Stimulated activated CD8-positive, alpha-beta memory T cell treated with anti-CD3 and anti-CD28 coated beads, Interleukin-7, amount 100 ng/mL, for 24 hours (primary cell): ENCODE results near the gene ATG4B.
"Not testable (repeated sequence)": the region's sequence is repeated elsewhere in the genome, so short reads cannot be mapped to it uniquely, and the experiment has no call there.

ENCODE experiments used
- DNase-seq: peaks from one replicate; pipeline ENCODE4 v3.0.0-alpha.2; 2020; ENCODE audit warnings: low read depth

The ATG4B gene

DNA sequence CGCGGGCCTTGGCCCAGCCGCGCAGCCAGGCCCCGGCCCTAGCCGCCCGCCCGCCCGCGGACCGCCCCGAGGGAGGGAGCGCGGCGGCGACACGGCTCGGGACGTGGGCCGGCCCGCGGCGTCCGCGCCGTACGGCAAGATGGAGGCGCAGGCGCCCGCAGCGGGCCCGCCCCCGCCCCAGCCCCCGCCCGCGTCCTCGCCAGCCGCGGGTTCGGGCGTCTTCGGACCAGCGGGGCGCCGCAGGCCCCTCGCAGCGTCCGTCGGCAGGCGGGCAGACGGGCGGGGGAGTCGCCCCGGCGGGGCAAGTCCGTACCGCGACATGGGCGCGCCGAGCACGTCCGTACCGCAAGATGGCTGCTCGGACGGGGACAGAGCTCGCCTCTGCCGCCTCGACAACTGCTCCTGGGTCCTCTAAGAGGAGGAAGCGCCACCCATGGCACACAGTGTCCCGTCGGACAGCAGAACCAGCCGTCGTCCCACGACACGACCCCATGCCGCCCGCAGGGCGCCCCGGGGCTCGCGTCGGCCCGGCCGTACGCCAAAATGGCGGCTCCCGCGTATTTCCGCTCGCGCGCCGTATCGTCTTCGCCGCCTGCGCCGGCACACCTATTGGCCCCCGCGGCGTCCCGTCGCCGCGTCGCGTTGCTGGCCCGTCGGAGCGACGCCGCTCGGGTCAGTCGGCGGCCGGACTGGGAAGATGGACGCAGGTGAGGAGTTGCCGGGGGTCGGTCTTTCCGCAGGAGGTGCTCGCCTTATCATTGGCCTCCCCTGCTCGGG, at the start of gene ATG4B, which contains the start of gene THAP4:
Gene ATG4B (plus strand): TSS at position 676 of the 777 bp plus-strand sequence. CDS start 22 bp downstream, at position 698.
Gene THAP4 (minus strand): TSS at position 141 of the 777 bp plus-strand sequence. CDS start 141 bp downstream, outside the sequence.
- DNase-seq, result peak; percentile 46

DNA sequence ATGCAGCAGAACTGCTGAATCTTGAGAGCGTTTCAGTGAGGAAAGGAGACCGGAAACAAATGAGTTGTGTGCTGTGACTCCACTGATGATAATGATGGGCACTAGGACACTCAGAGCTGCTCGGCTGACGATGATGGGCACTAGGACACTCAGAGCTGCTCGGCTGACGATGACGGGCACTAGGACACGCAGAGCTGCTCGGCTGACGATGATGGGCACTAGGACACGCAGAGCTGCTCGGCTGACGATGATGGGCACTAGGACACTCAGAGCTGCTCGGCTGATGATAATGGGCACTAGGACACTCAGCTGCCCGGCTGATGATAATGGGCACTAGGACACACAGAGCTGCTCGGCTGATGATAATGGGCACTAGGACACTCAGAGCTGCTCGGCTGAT, 47.6 kb upstream of the ATG4B start:
- not testable (repeated sequence) for DNase-seq

DNA sequence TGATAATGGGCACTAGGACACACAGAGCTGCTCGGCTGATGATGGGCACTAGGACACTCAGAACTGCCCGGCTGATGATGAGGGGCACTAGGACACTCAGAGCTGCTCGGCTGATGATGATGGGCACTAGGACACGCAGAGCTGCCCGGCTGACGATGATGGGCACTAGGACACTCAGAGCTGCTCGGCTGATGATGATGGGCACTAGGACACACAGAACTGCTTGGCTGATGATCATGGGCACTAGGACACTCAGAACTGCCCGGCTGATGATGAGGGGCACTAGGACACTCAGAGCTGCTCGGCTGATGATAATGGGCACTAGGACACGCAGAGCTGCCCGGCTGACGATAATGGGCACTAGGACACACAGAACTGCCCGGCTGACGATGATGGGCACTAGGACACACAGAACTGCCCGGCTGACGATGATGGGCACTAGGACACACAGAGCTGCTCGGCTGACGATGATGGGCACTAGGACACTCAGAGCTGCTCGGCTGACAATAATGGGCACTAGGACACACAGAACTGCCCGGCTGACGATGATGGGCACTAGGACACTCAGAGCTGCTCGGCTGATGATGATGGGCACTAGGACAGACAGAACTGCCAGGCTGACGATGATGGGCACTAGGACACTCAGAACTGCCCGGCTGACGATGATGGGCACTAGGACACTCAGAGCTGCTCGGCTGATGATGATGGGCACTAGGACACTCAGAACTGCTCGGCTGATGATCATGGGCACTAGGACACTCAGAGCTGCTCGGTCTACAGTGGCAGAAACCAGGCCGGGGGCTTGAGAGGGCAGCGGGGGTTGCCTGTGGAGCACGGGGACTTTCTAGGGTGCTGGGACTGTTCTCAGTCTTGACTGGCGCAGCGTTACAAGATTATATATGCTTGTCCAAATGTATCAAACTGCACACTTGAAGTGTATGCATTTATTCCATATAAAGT, 46.7 kb upstream of the ATG4B start:
- DNase-seq, result not testable (repeated sequence)

DNA sequence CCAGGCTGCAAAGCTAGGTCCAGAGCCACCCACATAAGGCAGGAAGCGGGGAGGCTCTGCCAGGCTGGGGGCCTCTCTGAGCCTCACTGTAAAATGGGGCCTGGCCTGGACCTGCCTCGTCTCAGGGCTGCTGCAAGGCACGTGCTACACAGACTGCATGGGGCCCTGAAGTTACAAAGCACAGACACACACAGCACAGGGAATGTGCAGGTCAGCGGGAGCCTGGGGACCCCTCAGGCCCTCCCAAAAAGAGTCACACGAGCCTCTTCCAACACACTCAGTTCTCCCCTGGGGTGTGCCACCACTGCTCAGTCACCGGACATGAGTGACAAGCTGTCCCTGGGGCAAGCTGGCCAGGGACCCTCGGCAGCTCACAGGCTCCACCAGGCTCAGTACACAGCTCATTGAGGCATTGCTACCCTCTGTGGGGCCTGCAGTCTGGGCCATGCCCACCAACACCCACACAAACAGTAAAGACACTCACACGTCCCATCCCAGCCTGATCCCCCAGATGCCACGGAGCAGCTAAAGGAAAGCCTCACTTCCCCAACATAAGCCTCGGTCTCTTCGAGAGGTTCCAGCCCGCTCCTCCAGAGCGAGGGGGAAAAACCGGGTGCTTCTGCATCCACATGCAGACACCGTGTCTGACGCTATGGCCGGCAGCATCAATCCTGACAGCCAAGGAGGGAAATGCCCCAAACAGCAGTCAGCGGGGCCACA, 45.2 kb upstream of the ATG4B start:
- DNase-seq, result no peak

DNA sequence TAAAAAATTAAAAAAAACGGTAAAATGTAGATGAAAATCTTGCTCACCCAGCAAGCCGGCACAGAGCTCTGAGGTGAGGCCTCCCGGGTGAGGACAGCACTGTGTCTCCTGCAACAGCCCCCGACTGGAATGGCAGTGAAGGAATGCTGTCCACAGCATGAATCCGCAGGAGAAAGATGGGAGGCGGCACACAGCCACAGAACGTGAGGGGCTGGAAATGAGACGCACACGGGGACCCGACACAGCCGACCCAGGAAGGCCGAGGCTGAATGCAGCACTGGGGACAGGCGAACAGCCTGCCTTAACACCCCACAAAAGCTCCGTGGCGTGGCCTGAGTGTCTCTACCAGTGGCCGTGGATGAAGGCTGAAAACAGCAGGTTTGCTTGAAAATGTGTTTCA, 44.2 kb upstream of the ATG4B start:
- DNase-seq, result no peak

DNA sequence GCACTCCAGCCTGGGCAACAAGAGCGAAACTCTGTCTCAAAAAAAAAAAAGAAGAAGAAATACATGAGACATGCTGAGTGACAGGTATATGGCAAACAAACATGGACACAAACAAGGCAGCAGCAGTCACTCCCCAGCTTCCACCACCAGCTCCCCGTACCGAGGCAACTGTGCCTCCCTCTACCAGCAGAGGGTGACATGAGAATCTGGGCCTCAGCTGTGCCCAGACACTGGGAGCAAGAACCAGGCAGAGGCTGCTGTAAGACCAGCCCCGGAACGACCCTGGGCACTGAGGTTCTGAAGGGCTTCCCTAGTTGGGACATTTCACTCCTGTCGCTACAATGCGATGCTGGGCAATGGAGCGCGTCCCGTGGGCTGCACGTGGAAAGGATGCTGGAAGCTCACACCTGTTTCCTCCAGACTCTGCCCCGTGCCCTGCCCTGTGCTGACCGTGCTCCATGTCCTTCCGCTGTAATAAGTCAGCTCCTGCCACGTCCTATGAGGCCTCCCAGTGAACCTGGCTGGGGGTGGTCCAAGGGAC, 41.8 kb upstream of the ATG4B start:
- no peak for DNase-seq

DNA sequence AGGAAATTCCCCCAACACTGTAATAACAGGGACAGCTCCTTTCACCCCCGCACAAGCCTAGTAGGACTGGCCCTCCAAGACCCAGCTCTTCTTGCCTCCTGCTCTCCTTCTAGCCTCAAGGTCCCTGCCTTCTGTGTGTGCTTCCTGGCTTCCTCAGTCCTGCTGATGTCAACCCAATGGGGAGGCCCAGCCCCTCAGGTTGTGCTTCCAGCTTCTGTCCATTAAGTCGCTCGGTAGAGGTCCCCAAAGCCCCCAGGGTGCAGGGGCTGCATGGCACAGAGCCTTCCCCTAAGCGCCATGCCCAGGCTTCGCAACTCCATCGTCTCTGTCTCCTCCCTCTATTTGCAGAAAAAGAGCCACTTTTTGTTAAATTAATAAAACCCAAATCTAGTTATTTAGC, 39.9 kb upstream of the ATG4B start:
- DNase-seq, result no peak

DNA sequence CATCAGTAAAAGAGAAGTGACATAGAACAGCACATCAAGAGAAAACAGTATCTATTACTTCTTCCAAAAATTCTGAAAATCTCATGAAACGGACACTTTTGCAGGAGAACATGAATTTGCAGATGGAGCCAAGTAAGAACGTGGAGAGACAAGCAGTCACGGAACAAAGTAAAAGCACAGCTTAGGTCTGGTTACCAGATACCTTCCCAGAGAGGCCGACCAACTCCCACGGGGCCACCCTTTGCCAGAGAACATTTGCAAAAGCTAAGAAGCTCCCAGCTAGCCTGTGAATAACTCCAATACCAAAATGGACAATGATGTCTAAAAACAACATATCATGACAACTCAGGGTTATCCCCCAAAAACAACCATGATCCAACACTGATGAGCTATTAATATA, 39.4 kb upstream of the ATG4B start:
- DNase-seq, result no peak

DNA sequence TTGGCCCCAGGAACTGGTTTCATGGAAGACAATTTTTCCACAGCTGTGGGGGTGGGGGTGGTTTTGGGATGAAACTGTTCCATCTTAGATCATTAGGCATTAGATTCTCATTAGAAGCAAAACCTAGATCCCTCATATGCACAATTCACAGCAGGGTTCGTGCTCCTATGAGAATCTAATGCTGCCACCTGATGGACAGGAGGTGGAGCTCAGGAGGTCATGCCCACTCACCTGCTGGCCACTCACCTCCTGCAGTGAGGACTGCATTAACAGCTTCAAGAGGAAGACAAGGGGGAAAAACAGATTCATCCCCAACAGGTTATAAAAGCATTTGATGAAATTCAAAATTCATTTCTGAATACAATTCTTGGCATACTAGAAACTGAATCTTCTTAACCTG, 39.0 kb upstream of the ATG4B start:
- DNase-seq, result no peak

DNA sequence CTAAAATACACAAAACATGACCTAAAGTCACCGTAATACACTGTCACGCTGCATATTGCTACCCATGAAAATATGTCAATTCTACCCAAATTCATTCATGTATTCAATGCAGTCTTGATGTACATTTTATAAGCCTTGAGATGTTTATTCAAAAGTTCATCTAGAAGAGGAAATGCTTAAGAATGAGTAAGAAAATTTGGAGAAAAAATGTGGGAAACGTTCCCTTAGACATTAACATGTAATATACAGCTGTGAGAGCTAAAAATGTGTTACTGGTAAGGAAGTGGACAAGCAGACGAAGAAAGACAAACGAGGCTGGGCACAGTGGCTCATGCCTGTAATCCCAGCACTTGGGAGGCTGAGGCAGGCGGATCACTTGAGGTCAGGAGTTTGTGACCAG, 37.9 kb upstream of the ATG4B start:
- no peak for DNase-seq

DNA sequence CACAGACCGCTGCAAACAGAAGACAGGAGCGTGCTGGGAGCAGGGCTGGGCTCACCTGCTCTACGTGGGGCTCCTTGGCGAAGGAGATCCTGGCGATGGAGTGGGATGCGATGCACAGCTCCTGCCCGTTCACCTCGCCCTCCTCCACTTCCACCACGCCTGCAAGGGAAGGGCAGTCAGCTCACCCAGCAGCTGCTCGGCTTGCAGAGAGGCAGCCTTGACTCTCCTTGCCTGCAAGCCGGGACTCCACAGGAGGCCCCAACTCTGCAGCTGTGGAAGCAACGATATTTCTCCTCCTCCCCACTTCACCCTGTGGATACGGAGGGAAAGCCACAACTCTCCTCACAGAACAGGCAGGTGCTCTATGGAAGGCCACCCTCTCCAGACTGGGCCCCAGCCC, 35.7 kb upstream of the ATG4B start:
- no peak for DNase-seq

DNA sequence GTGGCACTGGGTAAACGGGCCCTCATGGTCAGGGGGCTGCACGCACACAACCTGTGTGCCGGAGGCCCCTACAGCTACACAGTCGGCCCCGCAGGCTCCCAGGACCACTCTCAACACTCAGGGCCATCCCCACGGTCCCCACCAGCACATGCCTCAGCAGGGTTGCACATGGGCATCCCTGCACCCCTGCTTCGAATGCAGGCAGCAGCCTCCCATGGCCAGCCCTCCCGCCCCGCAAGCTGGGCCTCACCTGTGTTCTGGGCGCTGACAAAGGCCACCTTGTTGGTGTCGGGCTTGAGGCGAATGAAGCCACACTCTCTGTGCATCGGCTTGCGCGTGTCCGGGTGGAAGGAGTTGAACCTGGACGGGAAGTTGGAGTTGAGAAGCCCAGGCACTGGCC, 34.8 kb upstream of the ATG4B start:
- no peak for DNase-seq

DNA sequence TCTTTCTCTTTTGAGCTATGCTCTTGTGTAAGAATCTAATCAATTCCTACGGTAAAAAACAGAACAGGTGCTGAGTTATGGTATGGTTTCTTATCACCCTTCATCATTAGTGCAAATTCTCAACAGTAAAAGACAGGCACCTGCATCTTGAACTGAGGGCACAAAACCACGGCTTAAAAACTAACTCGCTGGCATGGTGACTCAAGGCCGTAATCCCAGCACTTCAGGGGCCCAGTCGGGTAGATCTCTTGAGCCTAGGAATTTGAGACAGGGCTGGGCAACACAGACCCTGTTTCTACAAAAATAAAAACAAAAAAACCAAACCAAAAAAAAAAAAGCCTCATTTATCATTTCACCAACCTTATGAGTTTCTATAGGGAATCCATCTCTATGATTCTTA, 33.8 kb upstream of the ATG4B start:
- no peak for DNase-seq

DNA sequence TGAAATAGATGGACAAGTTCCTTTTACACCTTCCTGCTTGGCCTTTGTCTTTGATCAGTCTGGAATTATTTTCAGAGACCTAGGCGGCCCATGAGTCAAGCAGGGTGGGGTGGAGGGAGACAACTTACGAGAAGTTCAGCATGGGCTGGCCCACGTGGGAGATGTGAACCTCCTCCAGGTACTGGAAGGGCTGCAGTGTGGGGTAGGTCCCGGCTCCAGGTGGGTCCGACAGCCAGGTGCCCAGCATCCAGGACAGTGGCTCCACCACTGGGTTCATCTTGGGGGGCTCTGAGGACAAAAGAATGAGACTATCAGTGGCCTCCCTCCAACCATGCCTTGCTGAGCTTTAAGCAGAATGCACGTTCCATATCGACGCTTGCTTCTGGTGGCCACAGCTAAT, 31.3 kb upstream of the ATG4B start:
- no peak for DNase-seq

DNA sequence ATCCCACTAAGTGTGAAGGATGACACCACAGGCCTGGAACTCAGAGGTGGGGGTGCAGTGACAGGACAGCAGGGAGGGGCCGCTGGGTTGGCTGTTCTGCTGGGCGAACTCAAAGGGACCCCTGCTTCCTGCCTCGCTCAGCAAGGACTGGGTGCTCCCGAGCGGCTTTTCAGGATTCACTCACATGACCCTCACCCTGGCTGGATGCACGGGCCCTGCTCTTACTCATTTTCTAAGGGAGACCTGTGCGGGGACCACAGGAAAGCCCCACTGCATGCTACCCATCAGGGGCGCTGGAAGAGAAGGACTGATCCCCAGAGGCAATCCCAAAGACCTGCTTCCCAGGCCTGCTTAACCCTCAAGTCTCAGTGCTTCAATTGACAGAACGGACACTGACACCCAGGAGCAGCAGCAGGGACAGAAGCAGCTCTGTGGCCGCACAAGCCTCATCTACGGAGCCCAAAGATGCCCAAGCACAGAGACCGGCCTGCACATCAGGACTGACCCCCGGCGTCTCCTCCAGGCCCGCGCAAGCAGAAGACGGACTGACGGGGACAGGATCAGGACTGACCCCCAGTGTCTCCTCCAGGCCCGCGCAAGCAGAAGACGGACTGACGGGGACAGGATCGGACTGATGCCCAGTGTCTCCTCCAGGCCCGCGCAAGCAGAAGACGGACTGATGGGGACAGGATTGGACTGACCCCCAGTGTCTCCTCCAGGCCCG, 30.2 kb upstream of the ATG4B start:
- no peak for DNase-seq

DNA sequence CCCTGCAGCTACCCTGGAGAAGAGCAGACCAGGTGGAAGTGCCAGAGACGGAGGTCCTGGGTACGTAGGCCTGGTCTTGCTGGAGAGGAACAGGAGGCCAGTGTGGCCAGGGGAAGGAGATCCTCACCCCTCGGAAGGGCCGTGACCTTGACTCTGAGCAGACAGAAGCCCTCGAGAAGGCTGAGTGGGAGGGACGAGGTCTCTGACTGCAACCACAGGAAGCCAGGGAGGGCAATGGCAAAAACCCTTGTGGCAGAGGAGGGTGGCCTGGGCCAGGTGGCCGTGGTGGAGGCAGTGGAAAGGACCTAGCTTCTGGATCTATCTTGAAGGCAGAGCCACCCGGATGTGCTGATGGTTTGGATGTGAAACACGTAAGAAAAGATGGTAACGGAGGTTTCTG, 28.6 kb upstream of the ATG4B start:
- no peak for DNase-seq

DNA sequence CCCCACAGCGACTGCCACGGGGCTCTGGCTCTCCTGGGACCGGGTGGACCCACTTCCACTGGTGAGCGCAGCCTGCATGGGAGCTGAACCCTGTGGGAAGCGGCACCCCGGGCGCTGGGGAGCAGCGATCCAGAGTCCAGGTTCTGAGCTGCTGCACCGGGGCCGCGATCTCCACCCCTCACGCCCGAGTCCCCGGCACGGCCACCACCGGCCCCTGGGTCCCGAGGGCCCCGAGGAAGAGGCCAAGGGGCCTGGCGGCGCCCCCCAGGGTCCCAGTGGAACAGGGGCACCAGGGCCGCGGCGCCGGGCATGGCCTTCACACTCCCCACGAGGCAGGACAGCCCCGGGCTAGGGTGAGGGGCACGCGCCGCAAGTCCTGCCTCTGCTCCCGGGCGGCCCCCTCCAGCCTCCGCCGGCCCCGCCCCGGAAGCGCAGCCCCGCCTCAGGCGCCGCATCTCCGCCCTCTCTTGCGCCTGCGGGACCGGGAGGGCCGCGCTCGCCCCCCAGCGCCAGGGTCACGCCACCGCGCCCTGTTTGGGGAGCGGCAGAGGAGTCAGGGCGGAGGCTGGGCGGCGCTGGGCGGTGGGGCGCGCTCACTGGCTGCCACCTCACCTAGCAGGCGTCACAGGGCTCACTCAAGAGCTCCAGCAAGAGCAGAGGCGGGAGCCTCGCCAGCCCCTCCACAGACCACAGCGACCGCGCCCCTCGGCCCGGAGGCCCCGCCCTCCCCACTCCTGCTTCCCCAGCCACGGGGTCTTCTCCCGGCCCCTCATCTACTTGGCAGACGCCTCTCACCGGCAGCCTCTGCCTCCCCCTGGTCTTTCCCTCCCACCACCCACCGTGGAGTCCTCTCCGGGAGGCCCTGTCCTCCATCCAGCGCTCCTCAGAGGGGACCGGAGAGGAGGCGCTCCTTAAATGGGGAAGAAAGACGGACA, 27.4 kb upstream of the ATG4B start:
- DNase-seq, result peak; percentile 82

DNA sequence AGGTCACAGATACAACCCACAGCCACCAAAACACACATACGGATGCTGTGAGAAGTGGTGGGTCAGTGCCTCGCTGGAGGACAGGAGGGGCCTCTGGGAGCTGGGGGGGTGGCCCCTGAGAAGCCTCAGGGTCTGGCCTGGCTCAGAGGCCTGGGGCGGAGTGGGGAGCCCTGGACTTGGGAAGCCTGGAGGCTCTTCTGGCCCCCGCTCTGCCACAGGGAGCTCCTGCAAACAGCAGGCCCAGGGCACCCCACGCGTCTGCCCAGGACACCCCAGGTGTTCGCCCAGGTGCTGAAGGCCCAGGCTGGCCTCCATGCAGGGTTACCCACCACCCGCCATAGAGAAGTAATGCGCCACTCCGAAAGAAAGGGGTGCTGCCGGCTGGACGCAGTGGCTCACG, 26.4 kb upstream of the ATG4B start:
- DNase-seq, result no peak

DNA sequence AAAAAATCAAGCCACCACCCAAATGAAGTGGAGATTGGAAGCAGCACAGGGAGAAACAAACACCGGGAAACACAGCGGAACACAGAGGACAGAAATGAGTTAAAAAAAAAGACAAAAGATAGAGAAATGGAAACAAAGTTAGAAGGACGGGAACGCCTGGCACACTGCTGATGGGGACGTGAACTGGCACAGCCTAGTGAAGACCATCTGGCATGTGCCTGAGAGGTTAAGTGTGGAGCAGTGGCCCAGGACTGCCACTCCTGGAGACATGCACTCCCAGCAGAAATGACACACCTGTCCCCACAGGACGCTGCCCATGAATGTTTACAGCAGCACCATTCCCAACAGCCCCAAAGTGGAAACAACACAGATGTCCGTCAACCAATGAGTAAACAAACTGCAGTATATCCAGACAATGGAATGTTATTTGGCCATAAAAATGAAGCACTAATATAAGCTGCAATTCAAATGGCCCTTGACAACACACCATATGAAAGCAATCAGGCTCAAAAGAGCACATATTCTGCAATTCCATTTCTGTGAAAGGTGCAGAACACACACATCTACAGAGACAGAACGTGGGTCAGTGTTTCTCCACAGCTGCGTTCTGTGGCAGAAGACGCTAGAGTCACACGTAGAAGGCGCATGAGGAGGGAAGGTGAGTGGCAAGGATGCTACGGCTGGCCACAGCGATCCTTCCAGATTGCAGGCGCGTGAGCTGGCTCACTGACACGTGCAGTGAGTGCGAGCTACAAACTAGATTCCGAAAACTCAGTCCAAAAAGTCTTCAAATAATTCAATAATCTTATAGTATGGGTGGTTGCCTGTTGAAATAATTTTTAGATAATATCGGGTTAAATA, 25.1 kb upstream of the ATG4B start:
- no peak for DNase-seq
